ENCODE results near the gene IFIT5.
"Not testable (repeated sequence)": the region's sequence is repeated elsewhere in the genome, so short reads cannot be mapped to it uniquely, and the experiment has no call there.

IFIT5 gene

DNA sequence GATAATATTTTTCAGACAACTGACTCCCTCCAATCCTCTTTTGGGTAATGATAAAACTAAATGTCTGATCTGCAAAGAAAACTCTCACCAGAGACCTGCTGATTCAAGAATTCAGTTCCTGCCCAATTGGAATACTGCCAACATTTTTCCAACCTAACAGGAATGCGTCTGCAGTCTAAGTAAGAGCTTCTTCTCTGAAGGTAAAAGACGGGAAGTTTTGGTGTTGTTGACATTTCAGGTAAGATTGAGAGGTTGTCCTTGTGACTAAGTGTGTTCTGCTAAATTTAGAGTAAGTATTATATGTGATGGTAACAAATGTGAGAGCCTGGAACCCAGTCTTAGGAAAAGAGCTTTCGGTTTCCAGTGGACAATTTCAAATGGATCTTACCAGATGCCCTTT is 17.6 kb downstream of the IFIT5 start:
- no peak for DNase-seq (ENCODE audit: low read depth, low spot score)

- no peak for DNase-seq (ENCODE audit: low read depth, low spot score)
Observed at GRCh38 chr10:89438525-89438924, 24.2 kb downstream of the IFIT5 start.

GRCh38 chr10:89440226-89441009 is 26.1 kb downstream of the IFIT5 start:
- DNase-seq (ENCODE audit: low read depth, low spot score), result no peak

GRCh38 chr10:89442289-89442688 is 27.9 kb downstream of the IFIT5 start:
- DNase-seq (ENCODE audit: low read depth, low spot score), result no peak

DNA sequence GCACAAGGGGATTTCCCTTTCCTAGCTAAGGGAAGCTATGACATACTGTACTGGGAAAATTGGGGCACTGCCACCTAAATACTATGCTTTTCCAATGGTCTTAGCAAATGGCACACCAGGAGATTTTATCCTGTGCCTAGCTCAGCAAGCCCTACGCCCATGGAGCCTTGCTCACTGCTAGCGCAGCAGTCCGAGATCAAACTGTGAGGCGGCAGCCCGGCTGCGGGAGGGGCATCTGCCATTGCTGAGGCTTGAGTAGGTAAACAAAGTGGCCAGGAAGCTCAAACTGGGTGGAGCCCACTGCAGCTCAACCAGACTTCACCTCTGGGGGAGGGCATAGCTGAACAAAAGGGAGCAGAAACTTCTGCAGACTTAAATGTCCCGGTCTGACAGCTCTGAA is 30.5 kb downstream of the IFIT5 start:
- not testable (repeated sequence) for DNase-seq (ENCODE audit: low read depth, low spot score)

- no peak for DNase-seq (ENCODE audit: low read depth, low spot score)
Observed at GRCh38 chr10:89450901-89451300, 36.5 kb downstream of the IFIT5 start.

DNA sequence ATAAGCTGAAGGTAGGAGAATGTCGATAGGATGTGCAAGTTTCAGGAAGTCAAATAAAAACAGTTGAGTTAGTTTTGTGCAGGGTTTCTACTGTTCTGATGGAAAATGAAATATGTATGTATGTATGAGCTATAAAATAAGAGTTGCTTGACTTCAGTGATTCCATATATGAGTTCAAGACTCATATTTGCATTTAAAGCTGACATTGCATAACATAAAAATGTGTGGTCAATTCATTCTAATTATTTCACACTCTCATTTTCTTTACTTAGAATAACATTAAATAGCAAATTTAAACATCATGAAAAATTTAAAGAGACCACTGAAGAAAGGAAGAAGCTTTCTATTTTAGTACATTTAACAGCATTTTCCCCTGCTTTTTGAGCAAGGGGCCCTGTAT is 37.8 kb downstream of the IFIT5 start:
- no peak for DNase-seq (ENCODE audit: low read depth, low spot score)

GRCh38 chr10:89454561-89455347 is 40.4 kb downstream of the IFIT5 start:
- DNase-seq (ENCODE audit: low read depth, low spot score), result no peak

DNA sequence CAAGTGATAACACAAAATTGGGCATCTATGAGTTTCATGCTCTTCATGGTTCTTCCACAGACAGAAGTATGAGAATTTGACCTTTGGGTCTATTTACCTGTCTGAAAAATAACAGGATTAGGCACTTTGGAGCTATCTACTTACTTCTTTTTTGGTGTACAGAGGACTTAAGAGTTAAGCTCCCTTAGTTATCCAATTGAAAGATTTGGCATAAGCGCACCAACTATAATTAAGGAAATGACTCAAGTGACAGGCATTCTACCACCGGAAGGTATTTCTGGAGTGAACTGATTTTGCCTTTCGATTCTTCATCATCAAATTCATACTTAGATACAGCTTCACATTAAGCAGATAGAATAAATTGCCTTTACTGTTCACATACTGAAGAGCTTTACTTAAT is 43.9 kb downstream of the IFIT5 start:
- no peak for DNase-seq (ENCODE audit: low read depth, low spot score)

DNA sequence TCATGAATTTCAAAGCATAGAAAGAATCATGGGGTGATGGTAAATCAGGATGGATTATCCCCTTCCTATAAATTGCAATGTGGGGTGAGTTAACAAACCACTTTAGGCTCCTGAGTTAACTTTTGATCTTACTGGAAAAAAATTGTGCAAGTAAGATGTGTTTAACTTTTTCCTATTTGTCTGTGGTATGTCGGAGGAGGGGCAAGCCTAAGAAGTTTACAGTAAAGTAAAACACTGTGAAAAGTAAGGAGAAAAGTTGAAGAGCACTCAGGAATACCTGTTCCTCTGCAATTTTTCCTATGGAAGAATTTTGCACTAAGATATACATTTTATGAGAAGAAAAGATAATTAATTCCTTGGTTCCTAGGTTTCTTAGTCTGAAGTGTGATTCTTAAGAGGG is 44.4 kb downstream of the IFIT5 start:
- no peak for DNase-seq (ENCODE audit: low read depth, low spot score)

DNA sequence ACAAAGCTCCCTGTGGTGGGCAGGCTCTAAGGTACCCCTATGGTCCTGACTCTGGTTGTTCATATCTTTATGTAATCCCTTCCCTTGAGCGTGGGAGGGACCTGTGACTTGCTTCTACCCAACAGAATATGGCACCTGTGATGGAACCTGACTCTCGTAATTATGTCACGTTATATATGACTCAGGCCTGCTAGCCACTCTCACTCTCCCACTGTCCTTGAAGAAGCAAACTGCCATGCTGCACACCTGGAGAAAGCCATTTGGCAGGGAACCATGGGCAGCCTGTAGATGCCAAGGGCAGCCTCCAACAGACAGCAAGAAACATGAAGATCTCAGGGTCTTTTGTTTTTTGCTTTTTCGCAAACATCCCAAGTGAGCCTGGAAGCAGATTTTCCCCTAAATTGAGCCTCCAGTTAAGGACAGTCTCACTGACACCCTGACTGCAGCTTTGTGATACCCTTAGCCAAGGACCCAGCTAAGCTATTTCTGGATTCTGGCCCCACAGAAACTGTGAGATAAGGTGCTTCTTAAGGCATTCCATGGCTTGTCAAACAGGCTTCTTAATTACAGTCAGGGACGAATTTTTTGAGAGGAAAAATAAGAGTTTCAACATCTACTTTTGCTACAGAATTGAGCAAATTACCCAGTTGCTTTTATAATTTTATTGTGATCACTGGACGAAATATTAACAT is 49.6 kb downstream of the IFIT5 start:
- no peak for DNase-seq (ENCODE audit: low read depth, low spot score)

- DNase-seq (ENCODE audit: low read depth, low spot score), result no peak
Observed at GRCh38 chr10:89465196-89465595, 50.8 kb downstream of the IFIT5 start.

- DNase-seq (ENCODE audit: low read depth, low spot score), result no peak
Observed at GRCh38 chr10:89466599-89467035, 52.2 kb downstream of the IFIT5 start.

DNA sequence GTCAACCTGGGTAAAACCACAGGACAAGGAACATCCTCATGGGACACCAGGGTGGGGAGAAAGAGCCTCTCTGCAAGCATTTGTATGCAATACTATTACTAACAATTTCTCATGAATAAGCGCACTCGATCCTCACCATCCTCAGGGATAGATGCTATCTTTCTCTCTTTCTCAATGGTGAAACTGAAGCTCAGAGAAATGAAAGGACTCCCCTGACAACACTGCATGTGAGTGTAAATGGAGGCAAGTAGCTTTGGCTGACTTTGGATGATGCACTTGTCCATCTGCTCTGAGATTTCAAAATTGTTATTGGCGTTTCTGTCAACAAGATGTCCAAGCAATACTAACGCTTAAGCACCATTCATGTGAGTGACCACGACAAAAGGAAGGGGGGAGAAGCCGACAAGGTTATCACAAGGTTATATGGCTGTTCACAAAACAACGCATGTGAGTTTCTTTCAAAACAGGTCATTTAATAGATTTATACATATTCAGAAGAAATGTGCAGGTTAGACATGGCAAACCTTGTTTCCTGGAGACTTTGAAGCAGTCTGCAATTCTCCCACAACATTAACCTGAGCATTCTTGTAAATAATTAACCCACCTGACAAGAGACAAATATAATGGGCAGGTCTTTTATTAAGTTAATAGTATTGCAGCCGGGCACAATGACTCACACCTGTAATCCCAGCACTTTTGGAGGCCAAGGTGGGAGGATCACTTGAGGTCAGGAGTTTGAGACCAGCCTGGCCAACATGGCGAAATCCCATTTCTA is 54.0 kb downstream of the IFIT5 start:
- DNase-seq (ENCODE audit: low read depth, low spot score), result no peak

- no peak for DNase-seq (ENCODE audit: low read depth, low spot score)
Observed at GRCh38 chr10:89469517-89469916, 55.1 kb downstream of the IFIT5 start.
